Measurements from ENCODE around the gene CNGB1.
"Not testable (repeated sequence)": the region's sequence is repeated elsewhere in the genome, so short reads cannot be mapped to it uniquely, and the experiment has no call there.

CNGB1 gene

GRCh38 chr16:57925310-57925709 lies 45.6 kb downstream of the CNGB1 start:
- no peak for DNase-seq (ENCODE audit: low read depth)

GRCh38 chr16:57924514-57924913 lies 46.4 kb downstream of the CNGB1 start:
- no peak for DNase-seq (ENCODE audit: low read depth)

GRCh38 chr16:57923841-57924240 lies 47.1 kb downstream of the CNGB1 start:
- DNase-seq (ENCODE audit: low read depth): no peak

GRCh38 chr16:57923418-57923817 lies 47.5 kb downstream of the CNGB1 start:
- no peak for DNase-seq (ENCODE audit: low read depth)

- DNase-seq (ENCODE audit: low read depth): no peak
These were observed 50.1 kb downstream of the CNGB1 start for GRCh38 chr16:57920880-57921229.

- no peak for DNase-seq (ENCODE audit: low read depth)
These were observed 50.6 kb downstream of the CNGB1 start for GRCh38 chr16:57920215-57920879.

- DNase-seq (ENCODE audit: low read depth): no peak
These were observed 51.9 kb downstream of the CNGB1 start for GRCh38 chr16:57918994-57919393.

- no peak for DNase-seq (ENCODE audit: low read depth)
These were observed 52.5 kb downstream of the CNGB1 start for GRCh38 chr16:57918444-57918843.

GRCh38 chr16:57917929-57918328 lies 53.0 kb downstream of the CNGB1 start:
- DNase-seq (ENCODE audit: low read depth): not testable (repeated sequence)

GRCh38 chr16:57917489-57917888 lies 53.4 kb downstream of the CNGB1 start:
- DNase-seq (ENCODE audit: low read depth): not testable (repeated sequence)

GRCh38 chr16:57916735-57917438 lies 54.0 kb downstream of the CNGB1 start:
- no peak for DNase-seq (ENCODE audit: low read depth)

- no peak for DNase-seq (ENCODE audit: low read depth)
These were observed 55.0 kb downstream of the CNGB1 start for GRCh38 chr16:57915811-57916488.

- DNase-seq (ENCODE audit: low read depth): no peak
These were observed 55.7 kb downstream of the CNGB1 start for GRCh38 chr16:57915267-57915666.

GRCh38 chr16:57914244-57915173 lies 56.4 kb downstream of the CNGB1 start:
- no peak for DNase-seq (ENCODE audit: low read depth)

- no peak for DNase-seq (ENCODE audit: low read depth)
These were observed 58.2 kb downstream of the CNGB1 start for GRCh38 chr16:57912529-57913260.

GRCh38 chr16:57911743-57912142 lies 59.2 kb downstream of the CNGB1 start:
- no peak for DNase-seq (ENCODE audit: low read depth)

GRCh38 chr16:57910696-57911095 lies 60.2 kb downstream of the CNGB1 start:
- DNase-seq (ENCODE audit: low read depth): no peak

GRCh38 chr16:57908409-57908987 lies 62.4 kb downstream of the CNGB1 start:
- no peak for DNase-seq (ENCODE audit: low read depth)

GRCh38 chr16:57906382-57907316 lies 64.3 kb downstream of the CNGB1 start:
- DNase-seq (ENCODE audit: low read depth): no peak

- no peak for DNase-seq (ENCODE audit: low read depth)
These were observed 66.8 kb downstream of the CNGB1 start for GRCh38 chr16:57904101-57904500.
